Muscle of arm (tissue), 12 donors: ENCODE results near the gene RMI2. TPM values are rescaled to one million over a fixed set of nuclear protein-coding genes. Genes with fewer than 3 reads are reported as not detected.

ENCODE experiments used
- DNase-seq: peaks from one replicate; pipeline ENCODE4 v3.0.0-alpha.2; 2013
- polyA plus RNA-seq, 12 donors: library from polyadenylated mRNA; unstranded; fragments of 120-200 nt; gene quantifications; one replicate each; pipeline ENCODE4 v1.2.1, GENCODE V29; 2013; ENCODE audit not compliant: insufficient read length in 12 of 12

The RMI2 gene
- polyA plus RNA-seq, 12 donors = 6.7 to 13.8 (median 10.5) TPM; not detected in 2

DNA sequence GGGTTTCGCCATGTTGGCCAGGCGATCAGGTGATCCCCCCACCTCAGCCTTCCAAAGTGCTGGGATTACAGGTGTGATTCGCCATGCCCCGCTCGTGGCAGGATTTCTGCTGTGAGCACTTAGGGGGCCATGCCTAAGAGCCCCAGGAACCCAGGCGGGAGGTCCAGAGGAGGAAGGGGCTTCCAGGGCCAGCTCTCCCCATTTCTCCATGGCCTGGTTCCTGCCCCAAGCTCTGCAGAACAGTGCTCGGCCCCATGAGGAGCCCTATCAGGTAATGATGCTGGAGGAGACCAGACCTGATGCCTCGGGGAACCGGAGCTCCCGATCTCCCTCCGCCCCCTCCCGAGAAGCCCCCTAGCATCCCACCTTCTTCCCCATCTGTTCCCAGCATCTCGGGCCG lies 53.6 kb downstream of the RMI2 start:
- DNase-seq = no peak

DNA sequence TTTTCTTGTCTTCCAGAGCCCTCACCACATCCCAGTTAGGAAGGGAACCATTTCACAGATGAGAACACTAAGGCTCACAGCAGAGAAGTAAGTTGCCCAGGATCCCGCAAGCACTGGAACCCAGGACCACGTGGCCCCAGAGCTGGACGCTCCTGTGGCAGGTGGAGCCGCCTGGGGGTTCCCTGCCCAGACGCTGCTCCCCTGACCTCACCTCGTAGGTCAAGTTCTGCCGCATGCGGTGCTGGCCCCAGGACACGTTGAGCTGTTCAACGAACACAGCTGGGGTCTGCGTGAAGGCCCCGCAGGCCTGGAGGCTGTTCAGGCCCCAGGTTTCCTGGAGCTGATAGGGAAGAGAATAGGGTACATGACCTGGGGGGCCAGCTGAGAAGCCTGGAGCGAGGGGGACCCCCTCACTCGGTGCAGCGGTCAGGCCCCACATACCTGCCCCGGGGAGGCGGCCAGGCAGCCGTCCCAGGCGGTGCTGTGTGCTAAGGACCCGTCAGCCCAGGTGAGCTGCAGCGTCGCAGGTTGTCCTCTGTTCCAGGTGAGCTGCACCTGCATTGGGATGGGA lies 54.1 kb downstream of the RMI2 start:
- DNase-seq = no peak

DNA sequence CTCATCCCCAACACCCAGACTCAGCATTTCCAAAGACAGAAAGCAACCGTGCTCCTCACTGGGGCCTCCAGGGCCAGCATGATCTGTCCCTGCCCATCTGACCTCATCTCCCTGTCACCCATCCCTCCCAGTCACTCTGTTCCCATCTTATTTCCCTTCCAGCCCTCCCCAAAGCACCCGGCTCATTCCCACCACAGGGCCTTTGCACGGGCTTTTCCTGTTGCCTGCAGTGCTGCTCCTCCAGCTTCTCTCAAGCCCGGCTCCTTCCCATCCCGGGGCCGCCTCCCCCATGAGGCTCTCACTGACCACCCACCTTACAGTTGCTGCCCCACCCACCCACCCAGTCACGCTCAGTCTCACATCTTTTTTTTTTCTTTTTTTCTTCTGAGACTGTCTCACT lies 54.8 kb downstream of the RMI2 start:
- DNase-seq = no peak

Other genes starting within 250 kb of the RMI2 start
- gene SOCS1, start 89.3 kb upstream of the RMI2 start, polyA plus RNA-seq = 1 to 10 TPM in 10 of 12 donors, not detected in 2; 1.3 to 5.3 (median 1.9) TPM
- gene TNP2, start 76.1 kb upstream of the RMI2 start, polyA plus RNA-seq = not detected
- not detected for gene PRM3, start 71.8 kb upstream of the RMI2 start, polyA plus RNA-seq
- not detected for gene PRM2, start 69.0 kb upstream of the RMI2 start, polyA plus RNA-seq
- not detected for gene PRM1, start 64.1 kb upstream of the RMI2 start, polyA plus RNA-seq
- gene LITAF, start 241.5 kb downstream of the RMI2 start, polyA plus RNA-seq = 100 to 1,000 TPM in 1 of 12 donors, 10 to 100 TPM in 11; 22.5 to 318 (median 41.0) TPM